HCT116 (cell line): Measurements from ENCODE around the gene ANO3. TPM values are rescaled to one million over a fixed set of nuclear protein-coding genes. Genes with fewer than 3 reads are reported as not detected.

Experiments used
- ATAC-seq: fragments of 200-7000 bp; cut with Tn5 transposase; 2 replicates; pipeline ENCODE4 v1.9.1; 2020; ENCODE audit warnings: mild to moderate bottlenecking, moderate library complexity
- BruUV-seq: library from RNA; stranded (reverse); fragments of 400-500 nt; replicated peaks from 2 replicates; lab custom pipeline; 2021; lab: Mats Ljungman, UMichigan
- CTCF ChIA-PET: fragments of 300-600 bp; sonication (Branson Sonifier 250); formaldehyde crosslinking; loops from one replicate; lab custom pipeline; 2021; ENCODE audit warnings: antibody characterized with exemption; lab: Charles Lee
- POLR2A ChIA-PET: fragments of 300-600, 350-600 bp; sonication (Branson Sonifier 250); formaldehyde crosslinking; loops from one replicate; lab custom pipeline; 2021; ENCODE audit warnings: antibody characterized with exemption; lab: Charles Lee
- RAD21 ChIA-PET, 2 experiments: fragments of 300-600 bp; sonication (Branson Sonifier 250); formaldehyde crosslinking; loops; one replicate each; lab custom pipeline; 2023; ENCODE audit warnings: low total read pairs in 2 of 2; ENCODE audit not compliant: uncharacterized antibody in 2 of 2, unreplicated experiment in 2 of 2, low non-redundant PET in 1 of 2; lab: Charles Lee
- DNase-seq: peaks from one replicate; pipeline ENCODE4 v3.0.0-alpha.2; 2010; ENCODE audit warnings: low read depth, low spot score
- H2AFZ ChIP-seq: fragments of 200-600 bp; shearing (Covaris generic), sonication (generic); 2 replicates; pipeline ENCODE4 v1.6.1; 2017; ENCODE audit warnings: low read depth, mixed run types, mixed read lengths, antibody characterized with exemption, low read length; ENCODE audit not compliant: poor library complexity, severe bottlenecking
- H3K27ac ChIP-seq: 2 replicates; pipeline ENCODE4 v1.5.1; 2012; ENCODE audit warnings: low read depth, low read length
- H3K27me3 ChIP-seq: fragments of 200-600 bp; sonication (generic); 2 replicates; pipeline ENCODE4 v1.6.1; 2016; ENCODE audit warnings: mixed run types, low read length, mixed read lengths; ENCODE audit not compliant: insufficient read depth
- H3K36me3 ChIP-seq, 2 experiments: fragments of 200-500 bp in 1 of 2; fragments of 200-600 bp in 1 of 2; sonication (Bioruptor generic) in 1 of 2; sonication (generic) in 1 of 2; 2 replicates each; pipeline versions ENCODE4 v1.5.1 to v1.6.1; 2014 to 2016; ENCODE audit warnings: low read length in 2 of 2, inconsistent platforms in 1 of 2, mixed read lengths in 1 of 2, mixed run types in 1 of 2; ENCODE audit not compliant: insufficient read depth in 2 of 2, control insufficient read depth in 1 of 2
- H3K4me1 ChIP-seq, 2 experiments: fragments of 200-600 bp in 1 of 2; sonication (generic) in 1 of 2; 2 replicates each; pipeline versions ENCODE4 v1.5.1 to v1.6.1; 2012 to 2017; ENCODE audit warnings: low read length in 2 of 2, inconsistent platforms in 1 of 2, mild to moderate bottlenecking in 1 of 2, mixed read lengths in 1 of 2, mixed run types in 1 of 2, moderate library complexity in 1 of 2; ENCODE audit not compliant: insufficient read depth in 2 of 2, control insufficient read depth in 1 of 2
- H3K4me2 ChIP-seq: fragments of 200-600 bp; sonication (generic); 2 replicates; pipeline ENCODE4 v1.6.1; 2017; ENCODE audit warnings: mixed run types, low read length, mixed read lengths
- H3K4me3 ChIP-seq, 2 experiments: fragments of 200-600 bp in 1 of 2; sonication (generic) in 1 of 2; replicated peaks in 1 of 2; 2 replicates each; pipeline ENCODE4 v1.5.1; 2011 to 2016; ENCODE audit warnings: low read length in 2 of 2, control low read depth in 1 of 2, low read depth in 1 of 2, mild to moderate bottlenecking in 1 of 2, mixed read lengths in 1 of 2, mixed run types in 1 of 2
- H3K79me2 ChIP-seq: fragments of 200-600 bp; sonication (generic); 2 replicates; pipeline ENCODE4 v1.6.1; 2017; ENCODE audit warnings: mild to moderate bottlenecking, mixed run types, low read length, moderate library complexity, mixed read lengths; ENCODE audit not compliant: insufficient read depth
- H3K9ac ChIP-seq: fragments of 200-600 bp; sonication (generic); 2 replicates; pipeline ENCODE4 v1.6.1; 2016; ENCODE audit warnings: low read length, mixed read lengths
- H3K9me2 ChIP-seq: fragments of 200-600 bp; sonication (generic), shearing (Covaris generic); 2 replicates; pipeline ENCODE4 v1.6.1; 2017; ENCODE audit warnings: mixed run types, mild to moderate bottlenecking, moderate library complexity; ENCODE audit not compliant: insufficient read depth
- H3K9me3 ChIP-seq, 2 experiments: fragments of 200-500 bp in 1 of 2; fragments of 200-600 bp in 1 of 2; sonication (Bioruptor generic) in 1 of 2; sonication (generic) in 1 of 2; 2 replicates each; pipeline ENCODE4 v1.6.1; 2014 to 2017; ENCODE audit warnings: low read length in 2 of 2, mixed read lengths in 2 of 2, inconsistent platforms in 1 of 2, low read depth in 1 of 2, mild to moderate bottlenecking in 1 of 2, mixed run types in 1 of 2, moderate library complexity in 1 of 2; ENCODE audit not compliant: control insufficient read depth in 1 of 2, insufficient read depth in 1 of 2
- H4K20me1 ChIP-seq: fragments of 200-600 bp; sonication (generic), shearing (Covaris generic); 2 replicates; pipeline ENCODE4 v1.6.1; 2017; ENCODE audit warnings: mixed run types, mild to moderate bottlenecking, moderate library complexity; ENCODE audit not compliant: insufficient read depth
- ATF3 ChIP-seq: IDR thresholded peaks from 2 replicates; pipeline ENCODE4 v1.6.1; 2012
- CBX3 ChIP-seq: IDR thresholded peaks from 2 replicates; pipeline ENCODE4 v1.6.1; 2012; ENCODE audit warnings: low read depth
- CEBPB ChIP-seq: IDR thresholded peaks from 2 replicates; pipeline ENCODE4 v1.6.1; 2012; ENCODE audit warnings: low read depth
- CTCF ChIP-seq, 3 experiments: fragments of 200-600 bp in 1 of 3; sonication (generic) in 1 of 3; IDR thresholded peaks in 2 of 3; conservative IDR thresholded peaks in 1 of 3; 2 replicates each; pipeline ENCODE4 v1.5.1; 2012 to 2017; ENCODE audit warnings: low read depth in 2 of 3, low read length in 2 of 3, antibody characterized with exemption in 1 of 3, borderline replicate concordance in 1 of 3, control low read depth in 1 of 3, mild to moderate bottlenecking in 1 of 3, mixed read lengths in 1 of 3, mixed run types in 1 of 3, moderate library complexity in 1 of 3; ENCODE audit not compliant: insufficient read depth in 1 of 3
- EGR1 ChIP-seq: IDR thresholded peaks from 2 replicates; pipeline ENCODE4 v1.6.1; 2012; ENCODE audit warnings: low read depth
- ELF1 ChIP-seq: IDR thresholded peaks from 2 replicates; pipeline ENCODE4 v1.6.1; 2012; ENCODE audit warnings: low read depth, borderline replicate concordance
- EZH2 ChIP-seq: fragments of 200-600 bp; sonication (generic); IDR thresholded peaks from 2 replicates; pipeline ENCODE4 v1.6.1; 2017; ENCODE audit warnings: antibody characterized with exemption, mixed run types
- EZH2phosphoT487 ChIP-seq: fragments of 200-600 bp; IDR thresholded peaks from 2 replicates; pipeline ENCODE4 v1.6.1; 2018; ENCODE audit warnings: antibody characterized with exemption, borderline replicate concordance
- FOSL1 ChIP-seq: IDR thresholded peaks from 2 replicates; pipeline ENCODE4 v1.6.1; 2012; ENCODE audit warnings: low read depth
- JUND ChIP-seq: IDR thresholded peaks from 2 replicates; pipeline ENCODE4 v1.6.1; 2012
- POLR2A ChIP-seq: IDR thresholded peaks from 2 replicates; pipeline ENCODE4 v1.7.0; 2011; ENCODE audit warnings: borderline replicate concordance; ENCODE audit not compliant: insufficient read depth, insufficient read length; ENCODE audit errors: extremely low read depth
- POLR2AphosphoS5 ChIP-seq: IDR thresholded peaks from 2 replicates; pipeline ENCODE4 v1.6.1; 2011; ENCODE audit warnings: mild to moderate bottlenecking, low read depth, low read length, moderate library complexity
- REST ChIP-seq: IDR thresholded peaks from 2 replicates; pipeline ENCODE4 v1.6.1; 2012; ENCODE audit warnings: low read depth
- SRF ChIP-seq: IDR thresholded peaks from 2 replicates; pipeline ENCODE4 v1.6.1; 2012; ENCODE audit warnings: low read depth
- TCF7L2 ChIP-seq: IDR thresholded peaks from 2 replicates; pipeline ENCODE4 v1.7.0; 2011; ENCODE audit warnings: borderline replicate concordance, inconsistent platforms; ENCODE audit not compliant: insufficient read depth, insufficient read length; ENCODE audit errors: extremely low read depth
- ZFX ChIP-seq: fragments of 450-650 bp; IDR thresholded peaks from 2 replicates; pipeline ENCODE4 v1.6.1; 2017
- ZNF274 ChIP-seq: fragments of 200-500 bp; sonication (Bioruptor generic); IDR thresholded peaks from 2 replicates; pipeline ENCODE4 v1.6.1; 2014; ENCODE audit warnings: mild to moderate bottlenecking, low read depth, low read length, inconsistent platforms
- intact Hi-C: fragments of 100-400 bp; cut with micrococcal nuclease; formaldehyde crosslinking; loops from 2 replicates; pipeline ENCODE4 v1.10.0; 2022
- total RNA-seq: library from RNA; stranded (reverse); gene quantifications from one replicate; pipeline ENCODE4 v1.2.1, GENCODE V29; 2021; ENCODE audit not compliant: unreplicated experiment

The ANO3 gene
- total RNA-seq, 1 experiment from 2014 or later: not detected

- no peak overlapping the region for H3K27ac ChIP-seq
- no TSS peak for BruUV-seq
- DNase-seq (no peak), ATAC-seq (no peak)
- no peaks in the 10 kb centered on the region for H3K9me2 ChIP-seq
- no peaks in the 10 kb centered on the region for H3K79me2 ChIP-seq
- POLR2A ChIA-PET: no interaction called here
- H4K20me1 ChIP-seq: no peaks in the 10 kb centered on the region
- no peaks in the 10 kb centered on the region for H3K4me1 ChIP-seq
- H3K9ac ChIP-seq: no peak overlapping the region
- intact Hi-C loops: no loop called here
- H3K4me3 ChIP-seq: no peak overlapping the region
- H3K4me2 ChIP-seq: no peak overlapping the region
- TF ChIP-seq FOSL1 (no peak), EZH2 (no peak), EGR1 (no peak), ZFX (no peak), POLR2AphosphoS5 (no peak), CTCF (IDR thresholded peaks at IDR 0.05 in 2 of 3, conservative IDR thresholded peaks at IDR 0.05 in 1 of 3; ENCODE audit: borderline replicate concordance in 1 of 3, insufficient read depth in 1 of 3, low read depth in 2 of 3, low read length in 2 of 3) (no peak), SRF (no peak), ATF3 (no peak), CEBPB (no peak), REST (no peak), ELF1 (no peak), POLR2A (no peak), ZNF274 (no peak), EZH2phosphoT487 (no peak), TCF7L2 (no peak), JUND (no peak), CBX3 (no peak)
- RAD21 ChIA-PET: no interaction called here
- H3K27me3 ChIP-seq: no peaks in the 10 kb centered on the region
- peaks cover 7 to 16% of the 10 kb centered on the region in 2 experiments; a peak in 2 of 4 replicates for H3K9me3 ChIP-seq
- CTCF ChIA-PET: no interaction called here
- no peak overlapping the region for H2AFZ ChIP-seq
- no peaks in the 10 kb centered on the region for H3K36me3 ChIP-seq
Observed at GRCh38 chr11:26439854-26440253, 107.9 kb downstream of the ANO3 start.
